Gastrocnemius medialis (tissue), 4 donors: ENCODE measurements around the gene MKLN1.

Experiments
- CTCF ChIP-seq, 5 experiments: fragments of 450-650 bp in 3 of 5; fragments of 200-600 bp in 2 of 5; sonication (generic) in 2 of 5; IDR thresholded peaks in 4 of 5; conservative IDR thresholded peaks in 1 of 5; 1 replicate in 4 of 5; 2 replicates in 1 of 5; pipeline ENCODE4 v1.5.1; 2016 to 2019; ENCODE audit warnings: antibody characterized with exemption in 5 of 5, mild to moderate bottlenecking in 3 of 5, moderate library complexity in 3 of 5
- POLR2A ChIP-seq, 2 donors: fragments of 450-650 bp; IDR thresholded peaks; one replicate each; pipeline ENCODE4 v1.6.1; 2017; ENCODE audit warnings: antibody characterized with exemption in 2 of 2, mild to moderate bottlenecking in 2 of 2, moderate library complexity in 2 of 2

- TF ChIP-seq POLR2A (IDR thresholded peaks at IDR 0.05) (no peak), CTCF (IDR thresholded peaks at IDR 0.05 in 4 of 5, conservative IDR thresholded peaks at IDR 0.05 in 1 of 5) (no peak)
Observed at GRCh38 chr7:131279044-131279443, 48.6 kb upstream of the MKLN1 start.
